Osteoblast (primary cell): ENCODE results near the gene RBM10. TPM values are rescaled to one million over a fixed set of nuclear protein-coding genes. Genes with fewer than 3 reads are reported as not detected.
A peak's percentile ranks its signal among the peaks of the same experiment; 100 is the strongest.

ENCODE experiments used
- DNase-seq: peaks from one replicate; pipeline ENCODE4 v3.0.0; 2011; ENCODE audit warnings: low spot score, mixed read lengths; ENCODE audit not compliant: insufficient read length; ENCODE audit errors: missing footprints
- H2AFZ ChIP-seq: 2 replicates; pipeline ENCODE4 v1.6.0; 2011; ENCODE audit warnings: mild to moderate bottlenecking, low read length
- H3K27ac ChIP-seq: 2 replicates; pipeline ENCODE4 v1.5.1; 2011; ENCODE audit warnings: mild to moderate bottlenecking, low read depth, low read length, moderate library complexity
- H3K27me3 ChIP-seq: 2 replicates; pipeline ENCODE4 v1.6.0; 2012; ENCODE audit warnings: mild to moderate bottlenecking, control low read depth, inconsistent platforms, low read length, moderate library complexity; ENCODE audit not compliant: insufficient read depth
- H3K36me3 ChIP-seq: 2 replicates; pipeline ENCODE4 v1.5.1; 2011; ENCODE audit warnings: mild to moderate bottlenecking, low read length, control low read depth, moderate library complexity; ENCODE audit not compliant: insufficient read depth
- H3K4me1 ChIP-seq: 2 replicates; pipeline ENCODE4 v1.5.1; 2011; ENCODE audit warnings: mild to moderate bottlenecking, low read length, control low read depth, moderate library complexity; ENCODE audit not compliant: insufficient read depth
- H3K4me2 ChIP-seq: 2 replicates; pipeline ENCODE4 v1.6.0; 2011; ENCODE audit warnings: mild to moderate bottlenecking, low read length; ENCODE audit not compliant: insufficient read depth
- H3K4me3 ChIP-seq: fragments of 200-600 bp; sonication (generic); 3 replicates; pipeline ENCODE4 v1.5.1; 2012; ENCODE audit warnings: mild to moderate bottlenecking, low read length, inconsistent platforms; ENCODE audit not compliant: insufficient read depth
- H3K79me2 ChIP-seq: 2 replicates; pipeline ENCODE4 v1.6.0; 2012; ENCODE audit warnings: mild to moderate bottlenecking, low read length, control low read depth, inconsistent platforms; ENCODE audit not compliant: insufficient read depth
- H3K9me3 ChIP-seq: 2 replicates; pipeline ENCODE4 v1.5.1; 2011; ENCODE audit warnings: low read depth, low read length, control low read depth
- H4K20me1 ChIP-seq: 2 replicates; pipeline ENCODE4 v1.6.0; 2012; ENCODE audit warnings: mild to moderate bottlenecking, low read length, control low read depth; ENCODE audit not compliant: insufficient read depth
- CTCF ChIP-seq: IDR thresholded peaks from 2 replicates; pipeline ENCODE4 v1.5.1; 2011; ENCODE audit warnings: mild to moderate bottlenecking, low read depth, low read length, moderate library complexity; ENCODE audit errors: extremely low read depth
- total RNA-seq: library from RNA; depleted of rRNA; stranded (reverse); fragments of >200 nt; gene quantifications from 2 replicates; pipeline ENCODE4 v1.2.3, GENCODE V29; 2012

Gene RBM10
- total RNA-seq, 1 donor, result 32.9 TPM

GRCh38 chrX:47179928-47180255 lies 34.9 kb downstream of the RBM10 start:
- no peak overlapping the region for H3K4me2 ChIP-seq
- H3K79me2 ChIP-seq, result no peaks in the 10 kb centered on the region
- H3K27ac ChIP-seq, result no peak overlapping the region
- H3K4me3 ChIP-seq, result no peak overlapping the region
- H3K27me3 ChIP-seq, result no peaks in the 10 kb centered on the region
- DNase-seq, result peak; percentile 22
- H4K20me1 ChIP-seq, result peaks cover 14% of the 10 kb centered on the region
- H2AFZ ChIP-seq, result no peak overlapping the region
- H3K36me3 ChIP-seq, result peaks cover 39% of the 10 kb centered on the region
- no peaks in the 10 kb centered on the region for H3K9me3 ChIP-seq
- H3K4me1 ChIP-seq, result no peaks in the 10 kb centered on the region
- TF ChIP-seq CTCF, result no peak

GRCh38 chrX:47180346-47180745 lies 35.3 kb downstream of the RBM10 start:
- H3K4me1 ChIP-seq, result no peaks in the 10 kb centered on the region
- H2AFZ ChIP-seq, result no peak overlapping the region
- no peak for TF ChIP-seq CTCF
- DNase-seq, result peak; percentile 45
- H4K20me1 ChIP-seq, result peaks cover 14% of the 10 kb centered on the region
- H3K4me2 ChIP-seq, result no peak overlapping the region
- H3K27me3 ChIP-seq, result no peaks in the 10 kb centered on the region
- no peak overlapping the region for H3K27ac ChIP-seq
- peaks cover 38% of the 10 kb centered on the region for H3K36me3 ChIP-seq
- H3K4me3 ChIP-seq, result no peak overlapping the region
- H3K9me3 ChIP-seq, result no peaks in the 10 kb centered on the region
- H3K79me2 ChIP-seq, result no peaks in the 10 kb centered on the region

GRCh38 chrX:47181301-47181700 lies 36.3 kb downstream of the RBM10 start:
- Histone ChIP-seq H3K79me2 (no peaks in the 10 kb centered on the region), H3K9me3 (no peaks in the 10 kb centered on the region), H3K4me2 (no peak overlapping the region), H4K20me1 (peaks cover 14% of the 10 kb centered on the region), H3K27me3 (no peaks in the 10 kb centered on the region), H3K4me3 (no peak overlapping the region), H3K27ac (no peak overlapping the region), H3K36me3 (peaks cover 36% of the 10 kb centered on the region), H2AFZ (no peak overlapping the region), H3K4me1 (no peaks in the 10 kb centered on the region)
- no peak for TF ChIP-seq CTCF
- DNase-seq, result peak; percentile 31

GRCh38 chrX:47182106-47182700 lies 37.2 kb downstream of the RBM10 start:
- Histone ChIP-seq H3K4me2 (no peak overlapping the region), H4K20me1 (peaks cover 14% of the 10 kb centered on the region), H3K4me3 (no peak overlapping the region), H3K9me3 (no peaks in the 10 kb centered on the region), H3K27me3 (no peaks in the 10 kb centered on the region), H3K4me1 (no peaks in the 10 kb centered on the region), H3K27ac (no peak overlapping the region), H3K36me3 (peaks cover 32% of the 10 kb centered on the region), H3K79me2 (no peaks in the 10 kb centered on the region), H2AFZ (no peak overlapping the region)
- no peak for TF ChIP-seq CTCF
- peak; percentile 68 for DNase-seq
